Gastrocnemius medialis (tissue), 4 donors: ENCODE results near the gene SERINC4. TPM values are rescaled to one million over a fixed set of nuclear protein-coding genes. Genes with fewer than 3 reads are reported as not detected.

Experiments
- ATAC-seq, 2 donors: fragments of 150-250 bp; one replicate each; pipeline ENCODE4 v1.9.1; 2016
- DNase-seq, 2 donors: peaks; one replicate each; pipeline ENCODE4 v3.0.0-alpha.2; 2019
- H3K27ac ChIP-seq, 4 donors: fragments of 200-600 bp; sonication (generic); 1 replicate in 1 of 4; 2 replicates in 3 of 4; pipeline ENCODE4 v1.5.1; 2016 to 2018; ENCODE audit warnings: mild to moderate bottlenecking in 2 of 4, moderate library complexity in 1 of 4
- H3K27me3 ChIP-seq, 3 donors: fragments of 200-600 bp; sonication (generic) in 2 of 3; 1 replicate in 1 of 3; 2 replicates in 2 of 3; pipeline versions ENCODE4 v1.5.1 to v1.6.0; 2016 to 2019; ENCODE audit warnings: mild to moderate bottlenecking in 1 of 3, moderate library complexity in 1 of 3
- H3K36me3 ChIP-seq, 2 donors: fragments of 200-600 bp; sonication (generic) in 1 of 2; one replicate each; pipeline ENCODE4 v1.5.1; 2017 to 2018
- H3K4me1 ChIP-seq, 2 donors: fragments of 200-600 bp; sonication (generic) in 1 of 2; one replicate each; pipeline ENCODE4 v1.5.1; 2016 to 2017; ENCODE audit warnings: mild to moderate bottlenecking in 2 of 2
- H3K4me3 ChIP-seq, 4 donors: fragments of 200-600 bp; sonication (generic) in 3 of 4; 1 replicate in 1 of 4; 2 replicates in 3 of 4; pipeline ENCODE4 v1.5.1; 2016 to 2019; ENCODE audit warnings: mild to moderate bottlenecking in 2 of 4
- H3K9me3 ChIP-seq, 3 donors: fragments of 200-600 bp; sonication (generic) in 2 of 3; 1 replicate in 1 of 3; 2 replicates in 2 of 3; pipeline ENCODE4 v1.5.1; 2016 to 2019
- CTCF ChIP-seq, 5 experiments: fragments of 450-650 bp in 3 of 5; fragments of 200-600 bp in 2 of 5; sonication (generic) in 2 of 5; IDR thresholded peaks in 4 of 5; conservative IDR thresholded peaks in 1 of 5; 1 replicate in 4 of 5; 2 replicates in 1 of 5; pipeline ENCODE4 v1.5.1; 2016 to 2019; ENCODE audit warnings: antibody characterized with exemption in 5 of 5, mild to moderate bottlenecking in 3 of 5, moderate library complexity in 3 of 5
- POLR2A ChIP-seq, 2 donors: fragments of 450-650 bp; IDR thresholded peaks; one replicate each; pipeline ENCODE4 v1.6.1; 2017; ENCODE audit warnings: antibody characterized with exemption in 2 of 2, mild to moderate bottlenecking in 2 of 2, moderate library complexity in 2 of 2
- in situ Hi-C, 4 donors: fragments of 200-750 bp; cut with MboI; loops; one replicate each; pipeline versions ENCODE4 v1.15.0 to v1.8.0; 2017; ENCODE audit warnings: low sequenced_read_pairs in 4 of 4
- intact Hi-C: fragments of 100-400 bp; cut with DNase I; formaldehyde crosslinking; loops from one replicate; pipeline ENCODE4 v1.15.1; 2023; ENCODE audit warnings: low total_unique reads
- total RNA-seq, 4 donors: library from RNA; depleted of rRNA; stranded (reverse); fragments of >200 nt; gene quantifications; one replicate each; pipeline versions ENCODE4 v1.1.0 to v1.2.3, GENCODE V29; 2016

The SERINC4 gene
- total RNA-seq, 4 donors from 2014 or later, result 0.18 to 0.82 (median 0.29) TPM; not detected in 1

- ATAC-seq (no peak), DNase-seq (peak in 1 of 2 donors; percentile 37)
- H3K27ac ChIP-seq, result peak overlapping the region; percentile 86 to 90 (median 88)
- no peaks in the 10 kb centered on the region for H3K9me3 ChIP-seq
- H3K36me3 ChIP-seq, result peaks cover 0 to 30% of the 10 kb centered on the region in 2 donors
- no peaks in the 10 kb centered on the region for H3K27me3 ChIP-seq
- H3K4me3 ChIP-seq, result peak overlapping the region; percentile 61 to 84 (median 76)
- in situ Hi-C loops, result loop anchor here in 1 of 4 donors (25.0 kb wide), 2 partner anchors 936 to 1861 kb away; partner anchors contain the start of genes B2M, PATL2 and SQOR
- TF ChIP-seq POLR2A (IDR thresholded peaks at IDR 0.05) (no peak), CTCF (IDR thresholded peaks at IDR 0.05 in 4 of 5, conservative IDR thresholded peaks at IDR 0.05 in 1 of 5) (no peak)
- intact Hi-C loops, result loop anchor here (2.0 to 10.0 kb wide), 2 partner anchors 29 to 331 kb away; partner anchors contain the start of gene PDIA3
- peaks cover 9 to 11% of the 10 kb centered on the region in 2 donors for H3K4me1 ChIP-seq
Measured at GRCh38 chr15:43776101-43776717, 23.8 kb downstream of the SERINC4 start.

- no peaks in the 10 kb centered on the region for H3K27me3 ChIP-seq
- in situ Hi-C loops (loop anchor here in 1 of 4 donors (25.0 kb wide), 2 partner anchors 937 to 1862 kb away; partner anchors contain the start of genes B2M, PATL2 and SQOR), intact Hi-C loops (loop anchor here (10.0 kb wide), 1 partner anchor 331 kb away; no protein-coding TSS in a partner anchor)
- peak overlapping the region; percentile 86 to 90 (median 88) for H3K27ac ChIP-seq
- DNase-seq, result peak in 1 of 2 donors; percentile 75
- no peak overlapping the region for H3K4me3 ChIP-seq
- no peak for TF ChIP-seq POLR2A (IDR thresholded peaks at IDR 0.05)
- TF ChIP-seq CTCF (IDR thresholded peaks at IDR 0.05 in 4 of 5, conservative IDR thresholded peaks at IDR 0.05 in 1 of 5), result peak in 4 of 5 experiments; percentile 14 to 37 (median 24)
- ATAC-seq, result peak; percentile 53 to 61
- peaks cover 9 to 11% of the 10 kb centered on the region in 2 donors for H3K4me1 ChIP-seq
- H3K36me3 ChIP-seq, result peaks cover 0 to 37% of the 10 kb centered on the region in 2 donors
- H3K9me3 ChIP-seq, result no peaks in the 10 kb centered on the region
Measured at GRCh38 chr15:43775411-43775965, 24.5 kb downstream of the SERINC4 start.

- no peak overlapping the region for H3K4me3 ChIP-seq
- in situ Hi-C loops (no loop called here), intact Hi-C loops (loop anchor here (10.0 kb wide), 1 partner anchor 329 kb away; no protein-coding TSS in a partner anchor)
- H3K27me3 ChIP-seq, result no peaks in the 10 kb centered on the region
- H3K36me3 ChIP-seq, result peaks cover 0 to 50% of the 10 kb centered on the region in 2 donors
- peaks cover 9 to 11% of the 10 kb centered on the region in 2 donors for H3K4me1 ChIP-seq
- H3K9me3 ChIP-seq, result no peaks in the 10 kb centered on the region
- TF ChIP-seq CTCF (IDR thresholded peaks at IDR 0.05 in 4 of 5, conservative IDR thresholded peaks at IDR 0.05 in 1 of 5) (no peak), POLR2A (IDR thresholded peaks at IDR 0.05) (no peak)
- ATAC-seq (no peak), DNase-seq (no peak)
- H3K27ac ChIP-seq, result peak overlapping the region in 2 of 4 donors; percentile 89 to 90
Measured at GRCh38 chr15:43774062-43774461, 26.0 kb downstream of the SERINC4 start.

GRCh38 chr15:43772624-43773023 lies 27.4 kb downstream of the SERINC4 start:
- no peak overlapping the region for H3K4me3 ChIP-seq
- TF ChIP-seq POLR2A (IDR thresholded peaks at IDR 0.05) (no peak), CTCF (IDR thresholded peaks at IDR 0.05 in 4 of 5, conservative IDR thresholded peaks at IDR 0.05 in 1 of 5) (no peak)
- peaks cover 0 to 65% of the 10 kb centered on the region in 2 donors for H3K36me3 ChIP-seq
- DNase-seq (no peak), ATAC-seq (no peak)
- no peak overlapping the region for H3K27ac ChIP-seq
- H3K27me3 ChIP-seq, result no peaks in the 10 kb centered on the region
- H3K4me1 ChIP-seq, result peaks cover 2 to 6% of the 10 kb centered on the region in 2 donors
- intact Hi-C loops (loop anchor here (10.0 kb wide), 1 partner anchor 328 kb away; no protein-coding TSS in a partner anchor), in situ Hi-C loops (no loop called here)
- no peaks in the 10 kb centered on the region for H3K9me3 ChIP-seq
